Adipocyte (in vitro differentiated cells): ENCODE results near the gene FAM200C.
A peak's percentile ranks its signal among the peaks of the same experiment; 100 is the strongest.
"Not testable (repeated sequence)": the region's sequence is repeated elsewhere in the genome, so short reads cannot be mapped to it uniquely, and the experiment has no call there.

Experiments used
- DNase-seq: peaks from one replicate; pipeline ENCODE4 v3.0.0-alpha.2; 2015; ENCODE audit warnings: low read depth
- H3K27me3 ChIP-seq: replicated peaks from 2 replicates; pipeline ENCODE4 v1.7.0; 2013; ENCODE audit warnings: mild to moderate bottlenecking, low read length, moderate library complexity; ENCODE audit not compliant: control insufficient read depth, insufficient read depth
- H3K36me3 ChIP-seq: 2 replicates; pipeline ENCODE4 v1.7.0; 2013; ENCODE audit warnings: low read length, mild to moderate bottlenecking, moderate library complexity; ENCODE audit not compliant: control insufficient read depth, insufficient read depth, severe bottlenecking
- H3K4me1 ChIP-seq: 2 replicates; pipeline ENCODE4 v1.7.0; 2013; ENCODE audit warnings: mild to moderate bottlenecking, low read length, moderate library complexity; ENCODE audit not compliant: control insufficient read depth, insufficient read depth
- H3K4me3 ChIP-seq: 2 replicates; pipeline ENCODE4 v1.7.0; 2013; ENCODE audit warnings: mild to moderate bottlenecking, low read length, moderate library complexity
- H3K9ac ChIP-seq: 2 replicates; pipeline ENCODE4 v1.7.0; 2013; ENCODE audit warnings: mild to moderate bottlenecking, low read length, moderate library complexity
- H3K9me3 ChIP-seq: 2 replicates; pipeline ENCODE4 v1.7.0; 2013; ENCODE audit warnings: mild to moderate bottlenecking, low read length, moderate library complexity; ENCODE audit not compliant: control insufficient read depth

The FAM200C gene

DNA sequence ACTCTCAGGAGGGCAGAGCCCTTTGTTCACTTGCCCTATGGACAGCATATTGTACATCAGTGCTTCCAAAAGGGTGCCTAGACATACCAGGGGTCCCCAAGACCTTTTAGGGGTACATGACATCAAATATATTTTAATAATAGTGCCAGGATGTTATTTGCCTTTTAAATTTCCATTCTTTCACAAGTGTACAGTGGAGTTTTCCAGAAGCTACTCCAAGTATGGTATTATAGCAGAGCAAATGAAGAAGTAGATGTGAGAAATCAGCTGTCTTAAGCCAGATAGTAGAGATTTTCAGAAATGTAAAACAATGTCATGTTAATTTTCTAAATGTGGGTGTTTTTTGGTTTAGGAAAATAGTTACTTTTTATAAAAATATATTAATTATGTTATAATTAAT is 37.4 kb upstream of the FAM200C start:
- no peak overlapping the region for H3K9ac ChIP-seq
- no peak overlapping the region for H3K4me3 ChIP-seq
- no peaks in the 10 kb centered on the region for H3K36me3 ChIP-seq
- H3K4me1 ChIP-seq = peaks cover 6% of the 10 kb centered on the region
- H3K27me3 ChIP-seq = no peaks in the 10 kb centered on the region
- H3K9me3 ChIP-seq = no peaks in the 10 kb centered on the region
- no peak for DNase-seq

DNA sequence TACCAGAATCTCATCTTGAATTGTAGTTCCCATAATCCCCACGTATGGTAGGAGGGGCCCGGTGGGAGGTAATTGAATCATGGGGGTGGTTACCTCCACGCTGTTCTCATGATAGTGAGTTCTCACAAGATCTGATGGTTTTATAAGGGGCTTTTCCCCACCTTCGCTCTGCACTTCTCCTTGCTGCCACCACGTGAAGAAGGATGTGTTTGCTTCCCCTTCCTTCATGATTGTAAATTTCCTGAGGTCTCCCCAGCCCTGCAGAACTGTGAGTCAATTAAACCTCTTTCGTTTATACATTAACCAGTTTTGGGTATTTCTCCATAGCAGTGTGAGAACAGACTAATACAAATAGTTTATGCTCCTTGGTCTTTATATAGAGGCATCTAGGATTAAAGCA is 36.8 kb upstream of the FAM200C start:
- H3K9ac ChIP-seq, DNase-seq: not testable (repeated sequence)

GRCh38 chr5:160436017-160436416 is 36.2 kb upstream of the FAM200C start:
- no peaks in the 10 kb centered on the region for H3K27me3 ChIP-seq
- H3K9me3 ChIP-seq = no peaks in the 10 kb centered on the region

More for the DNA sequence above, 36.8 kb upstream of the FAM200C start:
- H3K36me3 ChIP-seq, H3K4me1 ChIP-seq, H3K4me3 ChIP-seq, H3K9me3 ChIP-seq, H3K27me3 ChIP-seq: not testable (repeated sequence)

GRCh38 chr5:160435532-160435931 is 35.7 kb upstream of the FAM200C start:
- Histone ChIP-seq H3K4me1 (peaks cover 6% of the 10 kb centered on the region), H3K9ac (no peak overlapping the region), H3K27me3 (no peaks in the 10 kb centered on the region), H3K4me3 (no peak overlapping the region), H3K9me3 (no peaks in the 10 kb centered on the region), H3K36me3 (no peaks in the 10 kb centered on the region)
- DNase-seq = no peak

More at GRCh38 chr5:160436017-160436416, 36.2 kb upstream of the FAM200C start:
- H3K4me3 ChIP-seq = no peak overlapping the region
- no peak overlapping the region for H3K9ac ChIP-seq
- no peak for DNase-seq
- H3K36me3 ChIP-seq = no peaks in the 10 kb centered on the region
- H3K4me1 ChIP-seq = peaks cover 6% of the 10 kb centered on the region

DNA sequence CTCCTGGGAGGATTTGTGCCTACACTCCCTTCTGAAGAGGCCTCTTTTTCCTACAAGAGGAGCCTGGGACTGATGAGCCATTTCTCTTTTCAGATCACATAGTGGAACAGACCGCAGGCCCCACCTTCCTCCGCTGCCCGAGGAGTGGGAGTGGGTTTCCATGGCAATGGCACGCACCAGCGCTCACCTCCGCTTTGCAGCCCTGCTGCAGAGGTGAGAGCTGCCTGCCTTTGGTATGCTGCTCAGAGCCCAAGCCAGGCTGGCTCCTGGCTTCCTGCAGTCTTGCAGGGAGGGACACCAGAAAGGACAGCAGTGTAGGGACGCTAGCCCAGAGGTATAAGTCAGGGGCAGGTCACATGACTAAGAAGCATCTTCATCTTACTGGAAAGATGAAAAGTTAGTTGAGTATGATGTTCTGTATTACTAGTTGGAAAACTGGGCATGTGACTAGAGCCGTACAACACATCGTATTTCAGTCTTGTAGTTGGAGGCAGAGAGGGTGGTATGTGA is 34.2 kb upstream of the FAM200C start:
- Histone ChIP-seq H3K9ac (no peak overlapping the region), H3K4me3 (no peak overlapping the region), H3K36me3 (no peaks in the 10 kb centered on the region), H3K27me3 (no peaks in the 10 kb centered on the region), H3K4me1 (peaks cover 6% of the 10 kb centered on the region), H3K9me3 (no peaks in the 10 kb centered on the region)
- DNase-seq = no peak

DNA sequence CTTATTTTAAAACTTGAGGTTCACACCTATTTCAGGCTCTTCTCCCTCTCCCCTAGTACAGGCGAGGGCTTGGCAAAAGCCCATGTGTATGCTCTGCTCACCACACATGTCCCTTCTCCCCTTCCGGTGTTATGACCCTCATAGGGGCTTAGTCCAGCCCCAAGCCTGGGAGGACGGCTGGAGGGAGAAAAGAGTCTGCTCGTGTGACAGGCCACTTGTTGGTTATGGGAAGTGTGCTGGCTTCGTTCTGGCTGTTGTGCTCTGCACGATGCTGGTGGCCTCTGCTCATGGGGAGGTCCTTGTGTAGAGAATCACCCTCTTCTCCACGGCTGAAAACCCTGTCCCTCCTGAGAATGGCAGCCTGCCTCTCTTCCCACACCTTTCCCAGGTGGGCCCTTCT is 32.9 kb upstream of the FAM200C start:
- H3K9ac ChIP-seq = no peak overlapping the region
- DNase-seq = no peak
- no peaks in the 10 kb centered on the region for H3K27me3 ChIP-seq
- no peaks in the 10 kb centered on the region for H3K4me1 ChIP-seq
- H3K9me3 ChIP-seq = no peaks in the 10 kb centered on the region
- H3K36me3 ChIP-seq = no peaks in the 10 kb centered on the region
- H3K4me3 ChIP-seq = no peak overlapping the region

DNA sequence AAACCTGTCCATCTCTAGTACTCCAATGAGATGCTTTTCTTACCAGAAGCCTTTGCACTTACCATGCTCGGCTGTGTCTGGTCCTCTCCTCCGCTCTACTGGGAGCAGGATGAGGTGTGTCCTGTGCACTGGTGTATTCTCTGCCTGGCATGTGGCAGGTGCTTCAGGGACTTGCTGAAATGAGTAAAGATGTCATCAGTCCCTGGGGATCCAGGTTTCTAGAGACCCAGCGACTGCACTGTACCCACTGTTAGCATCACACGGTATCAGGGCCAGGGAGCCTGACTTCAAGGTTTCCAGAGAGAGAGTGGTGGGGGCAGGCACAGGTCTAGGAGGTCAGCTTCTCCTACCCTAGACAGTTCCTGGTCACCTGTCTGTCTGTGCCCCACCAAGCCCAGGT is 32.3 kb upstream of the FAM200C start:
- no peak for DNase-seq
- no peaks in the 10 kb centered on the region for H3K4me1 ChIP-seq
- H3K9me3 ChIP-seq = no peaks in the 10 kb centered on the region
- H3K27me3 ChIP-seq = no peaks in the 10 kb centered on the region
- no peak overlapping the region for H3K9ac ChIP-seq
- no peaks in the 10 kb centered on the region for H3K36me3 ChIP-seq
- H3K4me3 ChIP-seq = no peak overlapping the region

DNA sequence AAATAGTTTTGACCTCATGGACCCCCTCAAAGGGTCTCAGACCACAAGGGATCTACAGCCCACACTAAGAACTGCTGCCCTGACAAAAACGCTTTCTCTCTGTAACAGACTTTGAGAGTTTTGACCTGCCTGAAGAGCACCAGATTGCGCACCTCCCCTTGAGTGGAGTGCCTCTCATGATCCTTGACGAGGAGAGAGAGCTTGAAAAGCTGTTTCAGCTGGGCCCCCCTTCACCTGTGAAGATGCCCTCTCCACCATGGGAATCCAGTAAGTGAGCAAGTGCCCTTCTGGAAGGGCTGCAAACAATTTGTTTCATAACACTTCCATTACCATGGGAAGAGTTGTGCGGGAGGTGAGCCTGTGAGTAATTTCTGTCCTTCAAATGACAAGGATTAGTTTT is 27.8 kb upstream of the FAM200C start:
- Histone ChIP-seq H3K9ac (no peak overlapping the region), H3K36me3 (no peaks in the 10 kb centered on the region), H3K9me3 (no peaks in the 10 kb centered on the region), H3K27me3 (no peaks in the 10 kb centered on the region), H3K4me3 (no peak overlapping the region), H3K4me1 (no peaks in the 10 kb centered on the region)
- no peak for DNase-seq

DNA sequence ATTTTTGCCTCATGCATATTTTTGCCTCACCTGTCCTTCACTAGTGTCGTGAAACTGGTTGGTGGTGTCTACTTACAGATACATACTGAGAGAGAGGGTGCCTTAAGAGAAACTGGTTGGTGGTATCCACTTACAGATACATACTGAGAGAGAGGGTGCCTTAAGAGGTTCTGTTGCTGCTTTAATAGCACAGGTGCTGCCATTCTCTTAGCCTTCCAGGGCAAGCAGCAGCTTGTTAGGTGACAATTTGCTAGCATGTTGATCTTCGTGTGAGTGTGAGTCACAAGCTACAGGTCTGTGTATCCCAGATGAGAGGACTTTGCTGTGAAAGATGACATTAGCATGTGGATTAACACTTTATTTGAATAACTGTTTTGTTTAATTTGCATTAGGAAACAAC is 23.2 kb upstream of the FAM200C start:
- no peak overlapping the region for H3K4me3 ChIP-seq
- no peaks in the 10 kb centered on the region for H3K36me3 ChIP-seq
- H3K4me1 ChIP-seq = peaks cover 19% of the 10 kb centered on the region
- no peak for DNase-seq
- H3K9me3 ChIP-seq = no peaks in the 10 kb centered on the region
- H3K27me3 ChIP-seq = no peaks in the 10 kb centered on the region
- H3K9ac ChIP-seq = no peak overlapping the region

DNA sequence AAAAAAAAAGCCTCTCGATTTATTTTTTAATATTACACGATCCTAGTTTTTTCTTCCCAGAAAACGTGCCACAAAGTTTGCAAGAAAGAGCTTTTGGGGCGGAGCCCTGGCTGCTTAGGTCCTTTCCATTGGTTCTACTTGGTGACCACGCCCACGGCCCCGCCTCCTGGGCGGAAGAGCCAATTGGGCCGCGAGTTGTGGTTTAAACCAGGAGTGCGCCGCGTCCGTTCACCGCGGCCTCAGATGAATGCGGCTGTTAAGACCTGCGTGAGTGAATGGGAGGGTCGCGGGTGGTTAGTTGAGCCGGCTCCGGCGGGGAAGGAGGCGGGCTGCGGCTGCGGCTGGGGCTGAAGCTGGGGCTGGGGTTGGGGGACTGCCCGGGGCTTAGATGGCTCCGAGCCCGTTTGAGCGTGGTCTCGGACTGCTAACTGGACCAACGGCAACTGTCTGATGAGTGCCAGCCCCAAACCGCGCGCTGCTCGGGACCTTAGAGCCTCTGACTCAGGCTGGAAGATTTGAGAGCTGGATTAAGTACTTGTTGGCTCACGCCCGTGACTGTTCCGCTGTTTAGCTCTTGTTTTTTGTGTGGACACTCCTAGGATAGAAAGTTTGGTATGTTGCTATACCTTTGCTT is 21.9 kb upstream of the FAM200C start, which contains the start of gene PTTG1:
TSS of gene PTTG1 (plus strand) at position 231 of the 634 bp plus-strand sequence. CDS start 458 bp downstream, outside the sequence.
- Histone ChIP-seq H3K27me3 (no peaks in the 10 kb centered on the region), H3K4me3 (peak within 1 kb of the TSS; percentile 84), H3K4me1 (peaks cover 27% of the 10 kb centered on the region), H3K9ac (peak within 1 kb of the TSS; percentile 79), H3K9me3 (no peaks in the 10 kb centered on the region), H3K36me3 (no peaks in the 10 kb centered on the region)
- DNase-seq = peak; percentile 99

DNA sequence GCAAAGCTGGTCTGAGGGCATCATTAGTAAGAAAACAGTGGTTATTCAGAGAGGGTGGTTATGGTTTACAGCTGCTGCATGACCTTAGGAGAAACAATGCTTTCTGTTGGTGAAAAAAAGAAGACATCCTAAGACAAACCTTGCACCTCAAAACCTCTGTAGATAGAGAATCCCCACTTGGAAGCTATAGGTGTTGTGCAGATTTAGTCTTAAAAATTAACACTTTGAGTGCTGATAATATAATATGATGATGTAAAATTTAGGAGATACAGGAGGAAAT is 20.4 kb upstream of the FAM200C start:
- H3K4me3 ChIP-seq = no peak overlapping the region
- no peaks in the 10 kb centered on the region for H3K9me3 ChIP-seq
- DNase-seq = no peak
- no peaks in the 10 kb centered on the region for H3K36me3 ChIP-seq
- peak overlapping the region; percentile 93 for H3K9ac ChIP-seq
- H3K4me1 ChIP-seq = peaks cover 27% of the 10 kb centered on the region
- H3K27me3 ChIP-seq = no peaks in the 10 kb centered on the region
